Effector CD4-positive, alpha-beta T cell (primary cell): ENCODE data around the gene MYL6.
A peak's percentile ranks its signal among the peaks of the same experiment; 100 is the strongest.
"Not testable (repeated sequence)": the region's sequence is repeated elsewhere in the genome, so short reads cannot be mapped to it uniquely, and the experiment has no call there.

Experiments used
- DNase-seq: peaks from one replicate; pipeline ENCODE4 v3.0.0-alpha.2; 2020
- total RNA-seq: gene quantifications from one replicate; lab custom pipeline; 2026; lab: John Stamatoyannopoulos, UW

Gene MYL6
- 221 reads per million, percentile 93 among the genes with 10 or more reads in this experiment for total RNA-seq

- DNase-seq: peak; percentile 93
These were observed at the start of gene MYL6 for GRCh38 chr12:56158029-56158925. TSS of gene MYL6 (plus strand) at chr12:56158359. CDS start at chr12:56158402, 43 bp downstream.

- no peak for DNase-seq
These were observed 47.6 kb upstream of the MYL6 start for GRCh38 chr12:56110571-56110970.

GRCh38 chr12:56114084-56114483 is 44.1 kb upstream of the MYL6 start:
- DNase-seq: no peak

GRCh38 chr12:56115329-56115728 is 42.8 kb upstream of the MYL6 start:
- DNase-seq: no peak

GRCh38 chr12:56116267-56117081 is 41.7 kb upstream of the MYL6 start, which contains the start of gene RPL41:
TSS of gene RPL41 (plus strand) at chr12:56116633.
- peak; percentile 92 for DNase-seq

- DNase-seq: not testable (repeated sequence)
These were observed 41.0 kb upstream of the MYL6 start for GRCh38 chr12:56117082-56117706.

- peak; percentile 97 for DNase-seq
These were observed 40.1 kb upstream of the MYL6 start, which contains the start of gene ZC3H10 for GRCh38 chr12:56117778-56118687. TSS of gene ZC3H10 (plus strand) at chr12:56118266. CDS start at chr12:56120563, 2,297 bp downstream.

- no peak for DNase-seq
These were observed 39.3 kb upstream of the MYL6 start for GRCh38 chr12:56118688-56119357.

GRCh38 chr12:56119361-56119796 is 38.8 kb upstream of the MYL6 start:
- DNase-seq: peak; percentile 43

GRCh38 chr12:56120158-56120846 is 37.9 kb upstream of the MYL6 start:
- DNase-seq: no peak

- no peak for DNase-seq
These were observed 36.8 kb upstream of the MYL6 start for GRCh38 chr12:56121204-56121870.

- DNase-seq: no peak
These were observed 35.5 kb upstream of the MYL6 start for GRCh38 chr12:56122637-56123036.

- no peak for DNase-seq
These were observed 34.0 kb upstream of the MYL6 start for GRCh38 chr12:56124133-56124532.

- DNase-seq: no peak
These were observed 31.4 kb upstream of the MYL6 start for GRCh38 chr12:56126732-56127239.

GRCh38 chr12:56127485-56127887 is 30.7 kb upstream of the MYL6 start:
- no peak for DNase-seq

GRCh38 chr12:56127888-56128669 is 30.1 kb upstream of the MYL6 start, which contains the start of gene ESYT1:
TSS of gene ESYT1 (plus strand) at chr12:56128267. CDS start at chr12:56128320, 53 bp downstream.
- peak; percentile 95 for DNase-seq

GRCh38 chr12:56128670-56129205 is 29.4 kb upstream of the MYL6 start:
- no peak for DNase-seq

GRCh38 chr12:56129206-56129941 is 28.8 kb upstream of the MYL6 start:
- DNase-seq: peak; percentile 63
